GM03348 (cell line): ENCODE measurements around the gene DHX40.
"Not testable (repeated sequence)": the region's sequence is repeated elsewhere in the genome, so short reads cannot be mapped to it uniquely, and the experiment has no call there.

Experiments used
- DNase-seq: peaks from one replicate; pipeline ENCODE4 v3.0.0; 2012; ENCODE audit warnings: low spot score

The DHX40 gene, protein sequence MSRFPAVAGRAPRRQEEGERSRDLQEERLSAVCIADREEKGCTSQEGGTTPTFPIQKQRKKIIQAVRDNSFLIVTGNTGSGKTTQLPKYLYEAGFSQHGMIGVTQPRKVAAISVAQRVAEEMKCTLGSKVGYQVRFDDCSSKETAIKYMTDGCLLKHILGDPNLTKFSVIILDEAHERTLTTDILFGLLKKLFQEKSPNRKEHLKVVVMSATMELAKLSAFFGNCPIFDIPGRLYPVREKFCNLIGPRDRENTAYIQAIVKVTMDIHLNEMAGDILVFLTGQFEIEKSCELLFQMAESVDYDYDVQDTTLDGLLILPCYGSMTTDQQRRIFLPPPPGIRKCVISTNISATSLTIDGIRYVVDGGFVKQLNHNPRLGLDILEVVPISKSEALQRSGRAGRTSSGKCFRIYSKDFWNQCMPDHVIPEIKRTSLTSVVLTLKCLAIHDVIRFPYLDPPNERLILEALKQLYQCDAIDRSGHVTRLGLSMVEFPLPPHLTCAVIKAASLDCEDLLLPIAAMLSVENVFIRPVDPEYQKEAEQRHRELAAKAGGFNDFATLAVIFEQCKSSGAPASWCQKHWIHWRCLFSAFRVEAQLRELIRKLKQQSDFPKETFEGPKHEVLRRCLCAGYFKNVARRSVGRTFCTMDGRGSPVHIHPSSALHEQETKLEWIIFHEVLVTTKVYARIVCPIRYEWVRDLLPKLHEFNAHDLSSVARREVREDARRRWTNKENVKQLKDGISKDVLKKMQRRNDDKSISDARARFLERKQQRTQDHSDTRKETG

DNA sequence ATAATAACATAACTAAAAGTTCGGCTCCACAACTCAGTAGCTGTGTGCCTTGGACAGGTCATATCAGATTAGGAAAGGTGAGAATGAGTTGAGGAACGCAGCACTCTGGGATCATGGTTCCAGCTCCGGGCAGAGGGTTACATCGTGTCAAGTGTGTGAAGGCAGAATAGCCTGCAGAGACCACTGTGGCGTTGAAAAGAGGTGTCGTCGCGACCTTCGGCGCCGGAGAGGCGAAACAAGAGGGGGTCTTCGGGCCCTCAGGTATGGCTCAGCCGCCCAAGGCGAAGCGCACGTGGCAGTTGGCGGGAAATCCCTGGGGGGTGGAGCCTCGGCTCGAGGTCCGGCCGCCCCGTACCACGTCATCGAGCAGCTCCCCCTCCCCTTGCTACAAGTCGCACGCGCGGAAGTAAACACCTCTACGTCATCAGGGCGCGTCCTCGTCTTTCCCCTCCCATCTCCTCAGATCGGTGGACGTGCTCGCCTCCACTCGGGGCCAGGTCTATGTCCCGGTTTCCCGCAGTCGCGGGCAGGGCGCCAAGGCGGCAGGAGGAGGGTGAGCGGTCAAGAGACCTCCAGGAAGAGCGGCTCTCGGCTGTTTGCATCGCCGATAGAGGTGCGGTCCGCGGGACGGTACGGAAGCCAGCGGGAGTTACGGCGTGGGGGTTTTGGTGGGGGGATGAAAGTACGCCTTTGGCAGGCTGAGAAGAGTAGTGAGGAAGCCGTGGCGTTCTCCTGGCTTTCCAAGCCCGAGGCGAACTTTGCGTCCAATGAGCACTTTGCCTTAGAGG lies at the start of gene DHX40:
TSS of gene DHX40 (plus strand) at position 440 of the 788 bp plus-strand sequence. CDS start at position 502, 62 bp downstream.
- DNase-seq, result peak; percentile 96

DNA sequence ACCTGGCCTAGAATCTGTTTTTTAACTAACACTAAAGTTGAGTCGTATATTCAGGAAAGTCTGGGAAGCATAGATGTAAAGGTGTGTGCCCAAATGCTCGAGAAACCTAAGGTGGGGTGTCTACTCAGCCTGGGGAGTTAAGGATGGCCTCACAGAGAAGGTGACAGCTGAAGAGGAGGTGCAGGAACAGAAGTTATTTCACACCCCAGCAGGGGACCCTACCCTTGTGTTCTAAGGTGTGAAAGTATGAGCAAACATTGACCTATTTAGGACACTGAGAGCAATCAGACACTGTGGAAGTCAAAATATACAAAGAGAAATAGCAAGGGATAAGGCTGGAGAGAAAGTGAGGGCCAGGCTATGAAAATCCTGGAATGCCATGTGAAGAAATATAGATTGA lies 49.0 kb upstream of the DHX40 start:
- DNase-seq, result no peak

DNA sequence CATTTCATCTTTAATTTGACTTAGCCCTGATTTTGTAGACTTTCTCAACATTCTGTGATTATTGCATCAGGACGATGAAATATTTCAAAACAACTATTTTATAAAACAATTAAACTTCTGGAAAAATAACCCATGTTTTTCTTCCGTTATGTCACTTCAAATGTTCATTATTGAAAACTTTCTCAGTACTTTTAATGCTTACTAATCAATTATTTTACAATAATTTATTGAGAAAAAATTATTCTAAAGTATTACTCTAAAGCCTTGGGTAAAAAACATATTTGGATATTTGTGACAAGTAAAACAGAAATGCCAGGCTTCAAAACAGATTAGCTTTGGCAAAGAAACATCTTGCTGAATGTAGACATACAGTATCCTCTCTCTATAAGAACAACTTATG lies 46.3 kb upstream of the DHX40 start:
- DNase-seq, result no peak

DNA sequence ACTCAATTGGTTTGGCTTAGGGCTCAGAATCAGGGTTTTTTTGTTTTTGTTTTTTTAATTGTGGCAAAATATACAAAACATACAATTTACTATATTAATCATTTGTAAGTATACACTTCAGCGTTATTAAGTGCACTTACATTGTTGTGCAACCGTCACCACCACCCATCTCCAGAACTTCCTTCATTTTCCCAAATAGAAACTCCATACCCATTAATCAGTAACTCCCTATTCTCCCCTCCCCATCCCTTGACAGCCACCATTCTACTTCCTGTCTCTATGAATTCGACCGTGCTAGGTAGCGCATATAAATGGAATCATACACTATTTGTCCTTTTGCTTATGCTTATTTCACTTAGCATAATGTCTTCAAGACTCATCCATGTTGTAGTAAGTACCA lies 45.2 kb upstream of the DHX40 start:
- DNase-seq, result no peak

DNA sequence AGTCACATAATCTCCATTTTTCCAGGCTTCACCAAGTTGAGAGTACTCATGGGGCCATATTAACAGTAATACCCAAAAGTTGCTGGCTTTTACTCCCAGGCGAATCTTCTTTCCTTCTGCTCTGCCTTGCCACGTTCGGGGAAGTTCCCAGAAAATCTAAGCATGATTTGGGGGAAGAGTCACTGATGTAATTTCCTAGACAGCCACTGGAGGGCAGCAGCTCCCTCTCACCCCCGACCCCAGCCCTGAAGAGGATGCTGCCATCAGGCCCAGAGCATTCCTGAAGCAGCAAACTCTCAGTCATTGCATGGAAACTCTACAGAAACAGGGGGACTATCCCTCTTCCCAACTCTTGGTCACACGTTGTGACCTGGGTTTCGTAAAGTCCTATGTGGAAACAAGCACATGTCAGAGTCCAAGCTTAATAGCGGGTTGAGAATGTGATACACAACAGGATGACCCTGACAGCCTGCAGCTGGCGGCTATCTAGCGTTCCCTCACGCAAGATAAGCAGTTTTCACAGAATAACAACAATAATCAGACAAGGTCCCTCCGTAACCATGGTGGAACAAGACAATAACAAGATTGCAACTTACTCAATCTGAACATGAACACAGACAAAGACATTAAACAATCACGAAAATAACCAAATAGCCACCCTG lies 43.8 kb upstream of the DHX40 start:
- peak; percentile 91 for DNase-seq

DNA sequence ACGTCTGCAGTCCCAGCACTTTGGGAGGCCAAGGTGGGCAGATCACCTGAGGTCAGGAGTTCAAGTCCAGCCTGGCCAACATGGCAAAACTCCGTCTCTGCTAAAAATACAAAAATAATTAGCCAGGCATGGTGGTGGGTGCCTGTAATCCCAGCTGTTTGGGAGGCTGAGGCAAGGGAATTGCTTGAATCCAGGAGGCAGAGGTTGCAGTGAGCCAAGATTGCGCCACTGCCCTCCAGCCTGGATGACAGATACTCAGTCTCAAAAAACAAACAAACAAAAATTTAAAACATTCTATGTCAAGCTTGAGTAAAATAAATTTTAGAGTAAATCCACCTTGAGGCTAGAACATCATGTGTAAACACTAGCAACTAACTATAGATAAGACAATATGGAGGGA lies 40.5 kb upstream of the DHX40 start:
- not testable (repeated sequence) for DNase-seq

DNA sequence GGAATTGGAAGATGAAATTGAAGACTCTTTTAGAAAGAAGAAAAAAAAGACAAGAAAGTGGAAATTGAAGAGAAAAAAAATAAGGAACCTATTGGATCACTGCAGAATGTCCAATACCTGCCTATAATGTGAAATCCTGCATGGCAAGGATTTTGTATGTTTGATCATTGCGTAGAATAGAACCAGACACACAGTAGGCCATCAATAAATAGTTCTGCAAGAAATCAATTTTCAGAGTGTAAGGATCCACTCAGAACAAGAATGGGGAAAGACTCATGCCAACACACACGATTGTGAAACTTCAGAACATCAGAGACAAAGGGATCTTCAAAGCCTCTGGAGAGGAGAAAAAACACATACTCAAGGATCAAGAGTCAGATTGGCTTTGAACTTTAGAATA lies 39.7 kb upstream of the DHX40 start:
- no peak for DNase-seq

DNA sequence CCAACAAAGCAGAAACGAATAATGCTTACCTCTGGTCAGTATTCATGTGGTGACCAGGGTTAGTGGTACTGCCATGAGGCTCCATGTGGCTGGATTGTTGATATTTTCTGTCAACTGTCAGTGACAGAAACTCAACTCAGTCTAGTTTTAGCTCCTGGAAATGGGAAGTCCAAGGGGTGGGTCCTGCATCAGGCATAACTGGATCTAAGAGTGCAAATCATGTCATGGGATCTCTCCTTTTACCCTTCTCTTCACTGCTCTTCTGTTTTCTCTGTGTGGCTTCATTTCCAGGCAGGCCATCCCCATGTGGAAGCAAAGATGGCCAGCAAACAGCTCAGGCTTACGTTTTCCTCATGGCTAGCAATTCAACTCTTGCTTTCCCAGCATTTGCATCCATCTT lies 39.0 kb upstream of the DHX40 start:
- DNase-seq, result no peak

DNA sequence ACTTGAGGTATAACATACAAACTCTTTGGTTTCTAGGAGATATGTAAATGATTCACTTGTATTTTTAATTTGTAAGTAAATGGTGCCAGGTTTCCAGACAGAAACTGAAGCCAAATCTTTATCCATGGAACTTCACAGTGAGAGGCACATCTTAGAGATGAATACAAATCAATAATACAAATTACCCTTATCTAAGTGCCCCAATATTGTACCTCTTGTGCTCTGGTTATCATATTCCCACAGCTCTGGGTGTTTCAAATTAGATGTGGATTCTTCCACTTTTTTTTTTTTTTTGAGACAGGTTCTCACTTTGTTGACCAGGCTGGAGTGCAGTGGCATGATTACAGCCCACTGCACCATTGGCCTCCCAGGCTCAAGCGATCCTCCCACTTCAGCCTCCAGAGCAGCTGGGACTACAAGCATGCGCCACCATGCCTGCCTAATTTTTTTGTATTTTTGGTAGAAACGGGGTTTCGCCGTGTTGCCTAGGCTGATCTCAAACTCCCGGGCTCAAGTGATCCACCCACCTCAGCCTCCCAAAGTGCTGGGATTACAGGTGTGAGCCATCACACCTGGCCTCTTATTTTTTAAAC lies 38.0 kb upstream of the DHX40 start:
- no peak for DNase-seq

DNA sequence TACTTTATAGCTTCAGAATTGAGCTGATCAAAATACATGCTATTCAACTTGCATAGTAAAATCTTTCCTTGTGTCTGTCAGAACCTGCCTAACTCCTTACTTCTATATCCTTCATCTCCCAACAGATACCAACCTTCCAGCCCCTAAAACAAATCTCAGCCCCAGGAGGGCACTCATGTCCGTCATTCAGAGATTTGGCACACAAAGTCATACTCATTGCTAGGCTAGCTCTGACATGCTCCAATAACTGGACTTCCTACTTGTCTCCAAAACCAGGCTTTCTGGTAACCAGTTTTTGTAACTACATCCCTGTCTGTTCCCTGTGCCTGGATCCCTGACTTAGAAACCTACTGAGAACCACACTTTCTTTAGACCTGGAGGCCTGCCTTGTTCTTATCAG lies 37.5 kb upstream of the DHX40 start:
- DNase-seq, result no peak

DNA sequence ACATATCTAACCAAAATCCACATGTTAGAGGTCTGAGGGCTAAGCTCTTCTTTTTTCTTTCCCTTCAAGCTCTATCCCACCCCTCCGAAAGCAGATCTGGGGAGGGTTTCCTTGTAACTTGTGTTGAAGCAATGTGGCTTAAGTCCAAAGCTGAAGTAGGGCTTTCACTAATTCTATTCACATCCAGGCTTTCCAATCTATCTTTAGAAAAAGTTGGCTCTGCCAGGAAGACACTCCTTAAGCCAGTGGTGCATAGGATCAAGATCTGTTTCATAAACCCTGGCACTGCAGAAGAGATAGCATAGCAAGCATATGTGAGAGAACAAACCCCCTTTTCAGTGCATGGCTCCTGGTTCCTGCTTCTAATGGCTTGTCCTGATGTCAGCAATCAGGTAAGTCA lies 34.9 kb upstream of the DHX40 start:
- no peak for DNase-seq

DNA sequence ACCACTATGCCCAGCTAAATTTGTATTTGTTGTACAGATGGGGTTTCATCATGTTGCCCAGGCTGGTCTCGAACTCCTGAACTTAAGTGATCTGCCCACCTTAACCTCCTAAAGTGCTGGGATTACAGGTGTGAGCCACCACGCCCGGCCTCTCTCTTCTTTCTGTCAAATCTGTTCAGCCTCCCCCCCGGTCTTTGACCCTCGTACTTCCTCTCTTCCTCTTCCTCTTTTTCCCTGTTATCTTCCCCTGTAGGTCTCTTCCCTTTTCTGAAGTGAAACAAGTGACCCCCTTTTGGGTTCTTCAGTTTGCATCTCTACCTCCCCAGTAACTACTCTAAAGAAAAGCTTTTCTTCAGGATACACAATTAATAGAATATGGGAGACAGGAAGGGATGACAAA lies 31.7 kb upstream of the DHX40 start:
- DNase-seq, result no peak

DNA sequence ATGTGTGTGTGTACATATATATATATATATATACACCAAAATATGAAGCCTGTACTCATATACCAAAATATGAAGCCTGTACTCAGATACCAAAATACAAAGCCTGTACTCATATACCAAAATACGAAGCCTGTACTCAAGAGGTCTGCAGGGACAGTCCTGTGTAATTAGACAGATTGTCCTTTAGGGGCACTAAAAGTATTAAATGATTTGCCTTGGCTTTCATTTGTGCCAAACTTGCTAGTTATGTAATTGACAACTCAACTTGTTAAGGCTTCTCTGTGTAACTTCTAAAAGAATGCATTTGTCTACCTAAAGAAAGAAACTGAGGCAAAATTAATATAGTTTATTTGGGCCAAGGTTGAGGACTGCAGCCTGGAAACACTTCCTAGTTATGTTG lies 30.8 kb upstream of the DHX40 start:
- peak; percentile 22 for DNase-seq

DNA sequence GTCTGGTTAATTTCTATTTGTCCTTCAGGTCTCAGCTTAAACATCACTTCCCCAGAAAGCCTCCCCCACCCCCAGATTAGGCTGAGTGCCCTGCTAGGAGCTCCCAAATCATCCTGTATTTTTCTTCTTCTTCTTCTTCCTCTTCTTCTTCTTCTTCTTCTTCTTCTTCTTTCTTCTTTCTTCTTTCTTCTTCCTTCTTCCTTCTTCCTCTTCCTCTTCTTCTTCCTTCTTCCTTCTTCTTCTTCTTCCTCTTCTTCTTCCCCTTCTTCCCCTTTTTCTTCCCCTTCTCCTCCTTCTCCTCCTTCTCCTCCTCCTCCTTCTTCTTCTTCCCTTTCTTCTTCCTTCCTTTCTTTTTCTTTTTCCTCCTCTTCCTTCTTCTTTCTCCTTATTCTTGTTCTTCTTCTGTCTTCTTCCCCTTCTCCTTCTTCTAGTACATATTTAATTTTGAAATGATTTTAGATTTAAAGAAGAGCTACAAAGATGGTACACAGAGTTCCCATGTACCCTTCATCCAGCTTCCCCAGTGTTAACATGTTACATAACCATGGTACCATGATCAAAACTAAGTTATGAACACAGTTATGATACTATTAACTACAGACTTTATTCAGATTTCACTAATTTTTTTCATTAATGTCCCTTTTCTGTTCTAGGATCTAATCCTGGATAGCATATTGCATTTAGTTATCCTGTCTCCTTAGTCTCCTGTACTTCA lies 27.1 kb upstream of the DHX40 start:
- DNase-seq, result no peak

DNA sequence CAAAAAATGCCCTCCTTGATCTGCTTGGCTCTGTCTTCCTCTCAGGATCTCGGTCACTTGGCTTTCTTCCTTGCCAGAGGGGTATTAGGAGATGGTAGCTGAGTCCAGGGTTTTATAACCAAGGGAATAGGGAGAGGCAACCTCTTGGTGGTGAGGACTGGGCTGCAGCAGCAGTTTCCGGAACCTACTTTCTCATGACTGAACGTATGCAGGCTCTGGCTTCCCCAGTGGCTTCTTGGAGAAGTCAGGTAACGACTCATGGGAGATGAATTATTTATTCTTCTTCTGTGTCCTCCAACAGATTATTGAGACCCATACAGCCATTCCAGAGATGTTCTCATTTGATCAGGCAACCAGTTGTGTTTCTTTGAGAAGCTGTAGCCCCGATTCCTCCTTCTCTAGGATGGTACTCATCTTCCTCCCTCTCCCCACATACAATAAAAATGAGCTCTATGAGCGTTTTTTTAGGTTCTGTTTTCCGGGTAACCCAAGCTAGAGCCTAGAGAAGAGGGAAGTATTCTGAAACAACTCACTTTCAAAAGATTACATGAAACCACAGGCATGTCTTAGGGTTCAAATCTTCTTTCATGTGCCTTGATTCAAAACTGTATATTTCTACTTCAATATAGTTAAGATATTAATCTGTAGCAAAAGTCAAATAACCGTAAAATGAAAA lies 22.3 kb upstream of the DHX40 start:
- DNase-seq, result no peak

DNA sequence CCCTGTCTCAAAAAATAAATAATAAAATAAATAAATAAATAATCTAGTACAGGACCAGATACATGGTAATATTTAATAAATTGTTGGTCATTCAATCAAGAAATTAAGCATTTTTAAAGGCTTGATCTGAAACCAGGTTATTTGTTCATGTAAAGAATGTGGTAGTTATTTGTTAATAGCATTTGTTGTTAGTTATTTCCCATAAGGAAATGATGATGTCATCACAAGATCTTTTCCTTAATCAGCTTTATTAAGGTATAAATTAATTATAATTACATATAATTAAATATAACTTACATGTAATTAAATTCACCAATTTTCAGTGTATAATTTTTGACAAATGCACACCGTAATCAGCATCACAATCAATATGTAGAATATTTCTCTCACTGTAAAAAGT lies 19.5 kb upstream of the DHX40 start:
- no peak for DNase-seq

DNA sequence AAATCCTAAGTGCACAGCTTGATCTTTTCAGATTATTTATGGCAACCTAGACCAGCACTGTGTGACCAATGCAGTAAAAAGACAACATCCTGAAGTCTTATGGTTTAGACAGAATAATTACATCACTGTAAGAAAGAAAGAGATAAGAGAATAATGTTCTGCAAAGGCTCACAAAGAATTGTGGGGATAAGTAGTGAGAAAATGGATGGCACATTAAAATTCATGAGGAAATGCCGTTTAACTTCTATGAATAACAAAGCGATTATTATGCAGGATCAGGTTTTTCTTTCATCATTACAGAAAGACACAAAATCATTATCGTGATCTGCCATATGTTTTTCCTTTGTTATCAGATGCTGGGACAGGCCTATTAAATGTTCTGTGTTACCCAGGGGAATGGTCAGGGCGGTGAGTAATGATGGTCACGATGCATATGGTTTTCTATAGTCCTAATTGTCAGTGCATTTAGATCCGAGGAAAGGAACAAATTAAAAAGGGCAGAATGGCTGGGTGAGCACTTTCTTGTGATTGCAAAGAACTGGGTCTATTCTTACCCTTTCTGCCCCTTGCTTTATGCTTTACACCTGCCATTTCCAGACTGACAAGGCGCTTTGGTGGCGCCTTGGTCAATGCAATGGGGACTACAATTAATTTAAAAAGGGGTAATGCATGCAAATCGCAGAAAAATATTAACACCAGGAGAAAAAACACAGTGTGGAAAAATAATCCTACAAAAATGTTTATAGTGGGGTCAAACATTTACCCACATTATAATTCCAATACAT lies 18.1 kb upstream of the DHX40 start:
- DNase-seq, result no peak

DNA sequence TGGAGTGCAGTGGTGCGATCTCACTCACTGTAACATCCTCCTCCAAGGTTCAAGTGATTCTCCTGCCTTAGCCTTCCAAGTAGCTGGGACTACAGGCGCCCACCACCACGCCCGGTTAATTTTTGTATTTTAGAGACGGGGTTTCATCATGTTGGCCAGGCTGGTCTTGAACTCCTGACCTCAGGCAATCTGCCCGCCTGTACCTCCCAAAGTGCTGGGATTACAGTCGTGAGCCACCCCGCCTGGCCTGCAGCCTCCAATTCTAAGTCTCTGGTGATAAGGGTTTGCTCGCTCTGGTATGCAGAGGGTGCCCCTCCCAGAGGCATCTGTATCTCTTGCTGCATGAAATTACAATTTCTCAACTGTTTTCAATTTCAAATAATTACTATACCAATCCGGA lies 16.4 kb upstream of the DHX40 start:
- DNase-seq, result not testable (repeated sequence)

DNA sequence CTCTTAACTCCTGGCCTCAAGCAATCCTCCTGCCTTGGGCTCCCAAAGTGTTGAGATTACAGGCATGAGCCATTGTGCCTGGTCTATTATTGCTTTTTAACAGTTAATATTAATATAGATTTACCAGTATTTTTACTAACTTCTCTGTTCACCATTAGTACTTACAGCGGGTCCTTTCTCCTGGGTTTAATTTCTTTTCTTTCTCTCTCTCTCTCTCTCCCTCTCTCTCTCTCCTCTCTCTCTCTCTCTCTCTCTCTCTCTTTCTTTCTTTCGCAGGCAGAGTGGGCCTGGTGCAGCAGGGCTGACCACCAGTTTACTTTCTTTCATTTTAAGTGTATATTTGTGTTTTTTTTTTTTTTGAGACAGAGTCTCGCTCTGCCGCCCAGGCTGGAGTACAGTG lies 14.7 kb upstream of the DHX40 start:
- DNase-seq, result no peak

DNA sequence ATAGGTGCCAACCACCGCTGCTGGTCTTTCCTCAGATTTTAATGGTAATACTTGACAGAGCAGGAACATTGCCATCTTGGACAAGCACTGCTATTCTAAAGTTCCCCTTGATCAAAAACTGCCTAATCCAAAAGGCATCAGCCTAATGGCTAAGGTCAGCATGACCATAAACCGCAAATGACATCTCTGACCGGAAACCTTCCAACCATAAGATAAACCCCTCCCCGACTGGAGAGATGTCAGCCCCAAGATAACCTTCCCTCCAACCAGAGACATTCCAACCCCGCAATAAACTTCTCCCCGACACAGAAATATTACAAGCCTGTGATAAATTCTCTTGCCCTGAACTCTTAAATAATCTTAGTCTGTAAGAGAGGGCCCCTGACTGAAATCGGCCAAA lies 7.4 kb upstream of the DHX40 start:
- DNase-seq, result no peak
